Activated CD8-positive, alpha-beta memory T cell treated with anti-CD3 and anti-CD28 coated beads, Interleukin-2, amount 50 U/mL, for 48 hours (primary cell): ENCODE results near the gene ZNF507.
"Not testable (repeated sequence)": the region's sequence is repeated elsewhere in the genome, so short reads cannot be mapped to it uniquely, and the experiment has no call there.

Experiments used
- DNase-seq: peaks from one replicate; pipeline ENCODE4 v3.0.0-alpha.2; 2020

ZNF507 gene

DNA sequence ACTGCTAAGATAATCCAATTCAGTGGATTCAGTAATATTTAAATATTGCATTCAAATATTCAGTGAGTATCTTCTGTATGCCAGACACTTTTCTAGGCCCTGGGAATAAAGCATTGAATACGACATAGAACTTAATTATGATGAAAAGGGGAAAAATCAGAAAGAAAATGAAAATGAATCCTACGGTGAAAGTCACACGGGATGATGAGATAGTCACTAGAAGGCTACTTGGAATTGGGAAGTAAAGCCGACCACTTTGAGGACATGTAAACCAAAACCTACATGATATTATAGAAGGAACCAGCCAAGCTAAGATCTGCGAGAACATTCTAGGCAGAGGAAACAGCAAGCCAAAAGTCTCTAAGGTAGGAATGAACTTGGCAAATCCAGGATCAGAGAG is 70.3 kb downstream of the ZNF507 start:
- no peak for DNase-seq

GRCh38 chr19:32416749-32417456 is 71.5 kb downstream of the ZNF507 start:
- DNase-seq, result no peak

- no peak for DNase-seq
Measured at GRCh38 chr19:32418155-32418554, 72.7 kb downstream of the ZNF507 start.

- no peak for DNase-seq
Measured at GRCh38 chr19:32421589-32422361, 76.4 kb downstream of the ZNF507 start.

- no peak for DNase-seq
Measured at GRCh38 chr19:32422435-32422834, 77.0 kb downstream of the ZNF507 start.

GRCh38 chr19:32423944-32424343 is 78.5 kb downstream of the ZNF507 start:
- DNase-seq, result not testable (repeated sequence)

DNA sequence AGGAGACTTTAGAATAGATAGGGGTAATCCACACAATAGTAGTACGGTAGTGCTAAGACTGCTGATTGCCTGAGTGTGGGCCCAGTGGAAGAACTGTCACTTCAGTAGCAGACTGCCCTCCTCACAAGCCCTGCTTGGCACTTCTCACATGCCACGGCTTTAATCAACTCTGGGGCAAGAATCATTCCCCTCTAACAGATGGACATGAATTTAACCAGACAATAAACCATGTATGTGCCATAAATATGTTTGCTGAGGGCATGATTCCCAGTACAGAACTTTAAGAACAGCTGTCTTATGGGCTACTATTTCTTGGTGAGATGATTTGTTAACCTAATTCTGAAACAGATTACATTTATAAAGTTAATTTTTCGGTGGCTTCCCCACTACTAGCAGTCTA is 82.1 kb downstream of the ZNF507 start:
- no peak for DNase-seq

GRCh38 chr19:32436692-32437091 is 91.3 kb downstream of the ZNF507 start:
- no peak for DNase-seq

GRCh38 chr19:32437096-32437495 is 91.7 kb downstream of the ZNF507 start:
- no peak for DNase-seq
